Fibroblast of lung (primary cell): Measurements from ENCODE around the gene LIF.

Source experiments
- EZH2 ChIP-seq: IDR thresholded peaks from 2 replicates; pipeline ENCODE4 v1.5.1; 2012; ENCODE audit warnings: low read length, control low read depth, mild to moderate bottlenecking; ENCODE audit errors: missing control alignments
- TF ChIP-seq, protein P1 (sequence below), 2 donors: IDR thresholded peaks in 1 of 2; conservative IDR thresholded peaks in 1 of 2; 1 replicate in 1 of 2; 2 replicates in 1 of 2; pipeline ENCODE4 v1.5.1; 2011 to 2012; ENCODE audit warnings: low read length in 2 of 2, control low read depth in 1 of 2, inconsistent platforms in 1 of 2, low read depth in 1 of 2, mild to moderate bottlenecking in 1 of 2

DNA sequence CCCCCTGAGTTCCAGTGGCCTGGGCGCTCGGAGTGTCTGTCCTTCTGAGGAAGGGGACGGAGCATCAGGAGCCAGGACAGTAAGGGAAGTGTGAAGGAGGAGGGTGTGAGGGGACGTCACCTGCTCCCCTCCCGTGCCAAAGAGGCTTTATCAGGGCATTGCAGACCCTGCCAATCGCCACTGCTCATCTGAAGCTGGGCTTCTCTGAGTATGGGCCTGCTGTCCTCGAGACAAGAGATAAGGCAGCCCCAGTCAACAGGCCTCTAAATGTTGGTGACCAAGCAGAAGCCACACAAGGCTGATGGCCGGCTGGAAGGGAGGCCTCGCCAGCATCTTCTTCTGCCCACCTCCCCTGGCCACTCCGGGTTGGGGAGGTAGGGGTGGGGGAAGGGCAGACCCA lies 29.8 kb downstream of the LIF start:
- TF ChIP-seq, protein P1, sequence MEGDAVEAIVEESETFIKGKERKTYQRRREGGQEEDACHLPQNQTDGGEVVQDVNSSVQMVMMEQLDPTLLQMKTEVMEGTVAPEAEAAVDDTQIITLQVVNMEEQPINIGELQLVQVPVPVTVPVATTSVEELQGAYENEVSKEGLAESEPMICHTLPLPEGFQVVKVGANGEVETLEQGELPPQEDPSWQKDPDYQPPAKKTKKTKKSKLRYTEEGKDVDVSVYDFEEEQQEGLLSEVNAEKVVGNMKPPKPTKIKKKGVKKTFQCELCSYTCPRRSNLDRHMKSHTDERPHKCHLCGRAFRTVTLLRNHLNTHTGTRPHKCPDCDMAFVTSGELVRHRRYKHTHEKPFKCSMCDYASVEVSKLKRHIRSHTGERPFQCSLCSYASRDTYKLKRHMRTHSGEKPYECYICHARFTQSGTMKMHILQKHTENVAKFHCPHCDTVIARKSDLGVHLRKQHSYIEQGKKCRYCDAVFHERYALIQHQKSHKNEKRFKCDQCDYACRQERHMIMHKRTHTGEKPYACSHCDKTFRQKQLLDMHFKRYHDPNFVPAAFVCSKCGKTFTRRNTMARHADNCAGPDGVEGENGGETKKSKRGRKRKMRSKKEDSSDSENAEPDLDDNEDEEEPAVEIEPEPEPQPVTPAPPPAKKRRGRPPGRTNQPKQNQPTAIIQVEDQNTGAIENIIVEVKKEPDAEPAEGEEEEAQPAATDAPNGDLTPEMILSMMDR (conservative IDR thresholded peaks at IDR 0.05 in 1 of 2, IDR thresholded peaks at IDR 0.05 in 1 of 2; ENCODE audit: low read depth in 1 of 2, low read length in 2 of 2): no peak
- no peak for TF ChIP-seq EZH2
